Loucy (cell line): ENCODE data around the gene HEXB.

Experiments
- H2AFZ ChIP-seq: fragments of 200-600 bp; sonication (generic); 2 replicates; pipeline ENCODE4 v1.6.0; 2016; ENCODE audit warnings: antibody characterized with exemption, mild to moderate bottlenecking, low read length, moderate library complexity
- H3F3A ChIP-seq: fragments of 200-600 bp; 2 replicates; pipeline ENCODE4 v1.6.0; 2016; ENCODE audit warnings: antibody characterized with exemption, low read depth, mild to moderate bottlenecking
- H3K27me3 ChIP-seq: fragments of 200-600 bp; sonication (generic); 2 replicates; pipeline ENCODE4 v1.6.1; 2014; ENCODE audit warnings: low read length, mild to moderate bottlenecking; ENCODE audit not compliant: insufficient read depth, poor library complexity, severe bottlenecking
- H3K36me3 ChIP-seq: fragments of 200-600 bp; sonication (generic); 2 replicates; pipeline ENCODE4 v1.6.1; 2016; ENCODE audit warnings: low read length; ENCODE audit not compliant: insufficient read depth
- H3K4me1 ChIP-seq: fragments of 200-600 bp; sonication (generic); 2 replicates; pipeline ENCODE4 v1.5.1; 2014; ENCODE audit warnings: low read length, mild to moderate bottlenecking; ENCODE audit not compliant: insufficient read depth, poor library complexity, severe bottlenecking
- H3K4me2 ChIP-seq: fragments of 200-600 bp; sonication (generic); 2 replicates; pipeline ENCODE4 v1.6.0; 2014; ENCODE audit warnings: antibody characterized with exemption, low read length, low read depth, mild to moderate bottlenecking; ENCODE audit not compliant: poor library complexity, severe bottlenecking
- H3K4me3 ChIP-seq: fragments of 200-600 bp; sonication (generic); 2 replicates; pipeline ENCODE4 v1.5.1; 2014; ENCODE audit warnings: low read length, mild to moderate bottlenecking, mixed read lengths; ENCODE audit not compliant: poor library complexity, severe bottlenecking
- H3K79me2 ChIP-seq: fragments of 200-600 bp; sonication (generic); 2 replicates; pipeline ENCODE4 v1.6.1; 2014; ENCODE audit warnings: low read length; ENCODE audit not compliant: insufficient read depth
- H3K9ac ChIP-seq: fragments of 200-600 bp; sonication (generic); 2 replicates; pipeline ENCODE4 v1.6.0; 2014; ENCODE audit warnings: mild to moderate bottlenecking, low read depth, low read length, moderate library complexity; ENCODE audit not compliant: poor library complexity, severe bottlenecking
- H3K9me2 ChIP-seq: fragments of 200-600 bp; sonication (generic); replicated peaks from 2 replicates; pipeline ENCODE4 v1.6.1; 2016; ENCODE audit warnings: low read depth, low read length, mixed read lengths
- H3K9me3 ChIP-seq: fragments of 200-600 bp; sonication (generic); 2 replicates; pipeline ENCODE4 v1.6.1; 2014; ENCODE audit warnings: mild to moderate bottlenecking, antibody characterized with exemption, low read length, low read depth; ENCODE audit not compliant: insufficient read depth
- H4K20me1 ChIP-seq: fragments of 200-600 bp; sonication (generic); 2 replicates; pipeline ENCODE4 v1.6.0; 2014; ENCODE audit warnings: antibody characterized with exemption, low read length, mild to moderate bottlenecking; ENCODE audit not compliant: insufficient read depth, poor library complexity, severe bottlenecking
- CTCF ChIP-seq: fragments of 200-600 bp; sonication (generic); conservative IDR thresholded peaks from 2 replicates; pipeline ENCODE4 v1.5.1; 2014; ENCODE audit warnings: mild to moderate bottlenecking, antibody characterized with exemption, low read length
- EZH2phosphoT487 ChIP-seq: fragments of 200-600 bp; IDR thresholded peaks from 2 replicates; pipeline ENCODE4 v1.6.1; 2018; ENCODE audit warnings: antibody characterized with exemption, mild to moderate bottlenecking, moderate library complexity, borderline replicate concordance

HEXB gene

GRCh38 chr5:74640450-74640953, 44.5 kb upstream of the HEXB start, which contains the start of gene ENC1:
ENC1 (minus strand) TSS chr5:74640728; CDS start chr5:74636485, 4,243 bp downstream.
- peaks cover 48% of the 10 kb centered on the region for H3K79me2 ChIP-seq
- H4K20me1 ChIP-seq = peaks cover 18% of the 10 kb centered on the region
- H3K9me2 ChIP-seq = no peaks in the 10 kb centered on the region
- peaks cover 29% of the 10 kb centered on the region for H3K4me1 ChIP-seq
- H3K4me2 ChIP-seq = peak within 1 kb of the TSS; percentile 89
- H3K27me3 ChIP-seq = no peaks in the 10 kb centered on the region
- H3K36me3 ChIP-seq = peaks cover 7% of the 10 kb centered on the region; the same call in 1 of the 2 replicates
- peak within 1 kb of the TSS; percentile 88 for H2AFZ ChIP-seq
- no peaks in the 10 kb centered on the region for H3K9me3 ChIP-seq
- TF ChIP-seq CTCF (peak; percentile 37), EZH2phosphoT487 (no peak)
- no peaks in the 10 kb centered on the region for H3F3A ChIP-seq
- peak within 1 kb of the TSS; percentile 95 for H3K9ac ChIP-seq
- peak within 1 kb of the TSS; percentile 86 for H3K4me3 ChIP-seq

DNA sequence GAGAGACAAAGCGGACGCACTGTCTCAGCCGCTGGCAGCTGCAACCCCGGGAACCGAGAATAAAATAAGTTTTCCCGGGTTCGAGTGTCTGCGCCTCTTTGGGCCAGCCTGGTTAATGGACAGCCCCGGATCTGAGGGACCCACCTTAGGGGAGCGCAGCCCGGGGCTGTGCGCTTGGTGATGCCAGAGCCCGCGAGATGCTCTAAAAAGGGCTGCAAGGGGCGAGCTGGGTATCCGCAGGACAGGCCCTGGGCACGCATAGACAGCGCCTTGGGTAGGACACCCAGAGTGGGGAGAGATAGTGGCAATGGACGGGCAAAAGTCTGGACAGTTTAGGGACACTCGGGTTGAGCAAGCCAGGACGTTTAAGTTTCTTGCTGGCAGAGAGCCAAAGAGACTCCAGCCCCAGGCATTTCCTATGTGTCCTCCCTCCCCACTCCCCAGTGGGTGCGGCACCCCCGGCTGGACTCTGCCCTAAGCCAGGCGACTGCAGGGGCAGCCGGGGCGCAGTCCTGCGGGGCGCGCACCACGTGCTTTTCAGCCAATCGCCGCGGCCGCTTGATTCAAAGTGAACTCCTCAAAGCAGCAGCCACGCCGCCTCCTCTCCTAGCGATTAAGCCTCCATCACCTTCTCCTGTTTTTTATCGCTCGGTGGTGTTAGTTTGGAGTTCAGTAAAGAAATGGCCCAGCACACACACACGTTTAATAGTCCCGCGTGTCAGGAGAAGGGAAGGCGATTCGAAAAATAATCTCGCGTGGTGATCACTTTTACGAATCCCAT, 43.9 kb upstream of the HEXB start:
- Histone ChIP-seq H3K9me2 (no peaks in the 10 kb centered on the region), H3K9me3 (no peaks in the 10 kb centered on the region), H3K36me3 (peaks cover under 1% of the 10 kb centered on the region; the same call in 1 of the 2 replicates), H3K27me3 (no peaks in the 10 kb centered on the region), H2AFZ (peak overlapping the region; percentile 88), H4K20me1 (peaks cover 18% of the 10 kb centered on the region), H3K9ac (peak overlapping the region; percentile 95), H3K4me3 (peak overlapping the region; percentile 86), H3K79me2 (peaks cover 42% of the 10 kb centered on the region), H3F3A (no peaks in the 10 kb centered on the region), H3K4me1 (peaks cover 29% of the 10 kb centered on the region), H3K4me2 (peak overlapping the region; percentile 89)
- TF ChIP-seq EZH2phosphoT487 (no peak), CTCF (no peak)

DNA sequence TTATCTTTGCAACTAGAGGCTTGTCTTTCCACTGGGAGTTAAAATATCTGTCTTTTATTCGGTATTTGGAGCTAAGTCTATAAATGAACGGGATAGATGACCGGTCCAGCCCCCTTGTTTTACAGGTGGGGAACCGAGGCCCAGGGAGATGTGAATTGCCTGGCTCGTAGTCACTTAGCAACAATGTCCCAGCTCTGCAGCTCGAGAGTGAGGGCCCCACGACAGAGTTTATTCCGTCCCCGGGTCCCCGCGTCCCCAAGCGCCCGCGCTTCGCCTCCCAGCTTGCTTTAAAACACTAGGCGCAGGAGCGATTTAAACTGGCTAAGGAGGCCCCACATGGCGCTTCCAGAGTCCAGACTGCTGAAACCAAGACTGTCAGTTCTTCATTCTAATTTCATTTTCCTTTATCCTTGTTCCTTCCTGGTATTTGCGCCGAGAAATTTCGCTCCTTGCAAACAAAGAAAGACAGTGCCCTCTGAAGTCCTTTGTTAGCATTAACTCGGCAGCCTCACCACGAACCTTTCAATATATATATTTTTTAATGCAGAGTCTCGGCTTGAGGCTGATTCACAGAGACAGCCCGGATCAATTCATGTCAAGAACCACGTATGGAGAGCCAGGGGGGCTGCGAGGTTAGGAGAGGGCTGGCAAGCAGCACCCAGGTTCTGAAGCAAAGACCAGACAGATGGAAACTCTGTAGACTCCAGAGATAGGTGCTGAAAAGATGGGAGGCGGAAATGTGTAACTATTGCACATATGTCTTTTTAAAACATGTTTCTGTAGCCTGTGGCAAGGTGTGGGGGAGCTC, 43.1 kb upstream of the HEXB start:
- Histone ChIP-seq H3K36me3 (no peaks in the 10 kb centered on the region), H3K9ac (peak overlapping the region; percentile 95), H3K27me3 (no peaks in the 10 kb centered on the region), H3K9me3 (no peaks in the 10 kb centered on the region), H4K20me1 (peaks cover 18% of the 10 kb centered on the region), H3K4me3 (peak overlapping the region; percentile 86), H2AFZ (peak overlapping the region; percentile 88), H3K9me2 (no peaks in the 10 kb centered on the region), H3K4me2 (peak overlapping the region; percentile 89), H3K79me2 (peaks cover 34% of the 10 kb centered on the region), H3F3A (no peaks in the 10 kb centered on the region), H3K4me1 (peaks cover 29% of the 10 kb centered on the region)
- TF ChIP-seq CTCF (peak; percentile 65), EZH2phosphoT487 (no peak)
